T-helper 2 cell treated with Interferon-gamma antibody and Interleukin-4, amounts not matched to agents 100 ng/mL and 5 ng/mL, for 36 hours (primary cell): Measurements from ENCODE around the gene ZFYVE26. TPM values are rescaled to one million over a fixed set of nuclear protein-coding genes. Genes with fewer than 3 reads are reported as not detected.
"Not testable (repeated sequence)": the region's sequence is repeated elsewhere in the genome, so short reads cannot be mapped to it uniquely, and the experiment has no call there.

Experiments
- intact Hi-C: fragments of 100-400 bp; cut with micrococcal nuclease; formaldehyde crosslinking; loops from one replicate; pipeline ENCODE4 v1.15.1; 2023
- total RNA-seq: library from RNA; stranded (reverse); gene quantifications from 2 replicates; pipeline ENCODE4 v1.2.3, GENCODE V29; 2022

The ZFYVE26 gene
- total RNA-seq, 1 donor from 2014 or later, result 19.3 TPM

GRCh38 chr14:67717048-67717447, 99.3 kb downstream of the ZFYVE26 start:
- intact Hi-C loops, result no loop called here

GRCh38 chr14:67710209-67710608, 106.2 kb downstream of the ZFYVE26 start:
- intact Hi-C loops, result no loop called here

- intact Hi-C loops, result not testable (repeated sequence)
Measured at GRCh38 chr14:67709796-67710195, 106.6 kb downstream of the ZFYVE26 start.

- intact Hi-C loops, result not testable (repeated sequence)
Measured at GRCh38 chr14:67709346-67709745, 107.0 kb downstream of the ZFYVE26 start.

DNA sequence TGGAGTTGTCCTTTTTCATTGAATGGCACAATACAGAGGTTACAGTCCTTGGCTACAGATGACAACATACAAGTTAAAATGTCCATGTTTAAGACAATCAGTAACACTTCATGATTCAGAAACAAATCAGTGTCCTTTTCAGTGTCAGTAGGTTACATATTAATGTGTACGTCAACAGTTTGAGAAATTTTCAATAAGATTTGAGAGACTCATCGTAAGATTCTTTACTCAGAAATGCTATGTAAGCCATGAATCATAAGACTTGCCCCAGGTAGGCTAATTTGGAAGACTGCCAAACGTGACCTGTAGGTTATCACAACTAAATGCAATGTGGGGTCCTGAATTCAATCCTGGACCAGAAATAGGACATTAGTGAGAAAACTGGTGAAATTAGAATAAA, 111.2 kb downstream of the ZFYVE26 start:
- intact Hi-C loops, result loop anchor here (2.0 kb wide), 1 partner anchor 178 kb away; no protein-coding TSS in a partner anchor

DNA sequence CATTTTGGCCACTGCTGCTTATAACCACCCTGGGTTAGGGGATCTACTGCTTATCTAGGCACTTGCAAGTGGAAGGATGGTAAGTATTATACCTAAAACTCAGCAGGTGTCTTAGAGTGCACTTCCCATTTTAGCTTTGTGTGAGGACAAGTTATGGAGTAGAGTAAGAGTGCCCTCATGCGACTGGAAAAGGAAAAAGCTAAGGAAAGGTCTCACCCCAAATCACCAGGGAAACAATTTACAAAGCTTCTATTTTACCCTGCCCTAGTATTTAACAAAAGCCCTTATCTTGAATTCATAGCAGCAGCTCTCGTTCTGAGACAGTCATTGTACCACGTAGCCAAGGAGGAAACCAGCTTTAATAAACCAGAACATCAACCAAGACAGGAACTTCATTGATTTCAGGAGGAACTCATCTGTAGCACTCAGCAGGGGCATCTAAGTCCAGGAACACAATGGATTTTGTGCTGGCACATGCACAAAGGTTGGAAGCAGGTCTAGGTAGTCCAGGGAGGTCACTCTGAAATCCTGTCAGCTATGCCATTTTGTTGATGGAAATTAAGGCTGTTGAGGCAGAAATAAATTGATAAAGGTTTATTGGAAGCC, 111.8 kb downstream of the ZFYVE26 start:
- intact Hi-C loops, result loop anchor here (1.0 to 2.0 kb wide), 4 partner anchors 86 to 277 kb away; no protein-coding TSS in a partner anchor

DNA sequence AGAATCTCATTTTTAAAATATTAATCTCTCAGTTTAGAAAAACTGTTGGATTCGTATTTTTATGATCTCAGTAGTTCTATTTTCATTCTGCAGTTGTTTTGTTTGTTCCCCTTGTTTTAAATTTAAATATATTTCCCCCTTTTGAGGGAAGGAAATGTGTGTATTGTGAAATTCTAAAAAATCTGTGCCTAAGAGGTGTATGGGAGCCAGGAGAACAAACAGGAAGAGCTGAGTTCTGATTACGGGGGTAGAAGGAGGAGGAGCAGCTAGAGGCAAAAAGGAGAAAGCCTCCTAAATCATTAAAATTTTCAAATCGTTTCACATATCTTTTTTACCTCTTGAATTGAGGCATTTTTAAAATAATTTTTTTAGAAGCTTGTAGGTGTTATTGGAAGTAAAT, 112.4 kb downstream of the ZFYVE26 start:
- intact Hi-C loops, result loop anchor here (1.0 to 2.0 kb wide), 4 partner anchors 86 to 277 kb away; no protein-coding TSS in a partner anchor

- intact Hi-C loops, result not testable (repeated sequence)
Measured at GRCh38 chr14:67701492-67701891, 114.9 kb downstream of the ZFYVE26 start, which contains the start of gene RDH12. TSS of gene RDH12 (plus strand) at chr14:67701886. CDS start at chr14:67722643, 20,757 bp downstream.

- intact Hi-C loops, result loop anchor here (10.0 kb wide), 1 partner anchor 1917 kb away; the partner anchor contains the start of gene SUSD6
Measured at GRCh38 chr14:67698179-67698578, 118.2 kb downstream of the ZFYVE26 start.

- intact Hi-C loops, result loop anchor here (10.0 kb wide), 1 partner anchor 1918 kb away; the partner anchor contains the start of gene SUSD6
Measured at GRCh38 chr14:67697006-67697405, 119.4 kb downstream of the ZFYVE26 start.

Other genes starting within 250 kb of the ZFYVE26 start
- 17.1 and 17.8 TPM in 2 replicates for gene PIGH, start 216.3 kb downstream of the ZFYVE26 start, total RNA-seq
- 9.7 and 10.0 TPM in 2 replicates for gene ARG2, start 196.7 kb downstream of the ZFYVE26 start, total RNA-seq
- gene VTI1B, start 142.0 kb downstream of the ZFYVE26 start, total RNA-seq, result 79.2 and 81.1 TPM in 2 replicates
- gene RDH11, start 120.8 kb downstream of the ZFYVE26 start, total RNA-seq, result 44.2 and 46.6 TPM in 2 replicates
- not detected in 2 replicates for gene RDH12, start 114.7 kb downstream of the ZFYVE26 start, total RNA-seq
- 28.3 and 31.7 TPM in 2 replicates for gene RAD51B, start 3.2 kb upstream of the ZFYVE26 start, total RNA-seq